ENCODE results near the gene SOX5.

- TF ChIP-seq CTCF (IDR thresholded peaks at IDR 0.05), result no peak
- no peak for TF ChIP-seq POLR2A (IDR thresholded peaks at IDR 0.05)
These were observed 55.9 kb downstream of the SOX5 start for GRCh38 chr12:23893611-23894010.

Measured in adrenal gland (tissue), 5 donors.